ENCODE results near the gene TNNI2.

Gene TNNI2

DNA sequence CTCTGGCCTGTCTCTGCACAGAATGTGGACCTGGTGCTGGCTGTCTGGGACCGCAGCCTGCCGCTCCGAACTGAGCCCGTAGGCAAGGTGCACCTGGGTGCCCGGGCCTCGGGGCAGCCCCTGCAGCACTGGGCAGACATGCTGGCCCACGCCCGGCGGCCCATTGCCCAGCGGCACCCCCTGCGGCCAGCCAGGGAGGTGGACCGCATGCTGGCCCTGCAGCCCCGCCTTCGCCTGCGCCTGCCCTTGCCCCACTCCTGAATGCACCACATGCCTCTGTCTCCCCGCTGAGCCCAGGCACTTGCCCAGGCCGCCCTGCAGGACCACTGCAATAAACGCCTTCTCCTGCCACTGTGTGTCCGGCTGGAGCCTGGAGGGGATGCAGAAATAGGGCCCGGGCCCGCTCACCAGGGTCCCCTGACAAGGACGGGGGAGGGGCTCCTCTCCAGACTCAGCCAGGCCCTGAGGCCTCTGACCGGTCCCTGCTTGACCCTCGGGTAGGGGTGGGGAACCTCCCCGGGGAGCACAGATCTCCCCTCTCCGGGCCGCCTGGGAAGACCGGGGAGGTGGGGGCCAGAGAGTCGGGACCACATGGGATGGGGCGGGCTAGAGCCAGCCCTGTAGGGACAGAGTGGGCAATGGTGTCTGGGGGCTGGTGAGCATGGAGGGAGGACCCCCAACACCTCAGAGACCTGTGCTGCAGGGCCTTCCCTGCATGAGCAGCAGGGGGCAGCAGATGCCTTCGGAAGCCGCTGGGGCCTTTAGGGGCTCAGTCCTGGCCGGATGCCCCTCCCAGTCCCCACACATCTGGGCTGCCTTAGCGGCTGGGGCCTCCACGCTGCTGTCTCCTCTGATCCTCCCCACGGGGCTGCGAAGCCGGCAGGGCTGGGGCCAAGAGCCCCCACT, 1.4 kb upstream of the TNNI2 start (continued):
- TF ChIP-seq, protein P1, sequence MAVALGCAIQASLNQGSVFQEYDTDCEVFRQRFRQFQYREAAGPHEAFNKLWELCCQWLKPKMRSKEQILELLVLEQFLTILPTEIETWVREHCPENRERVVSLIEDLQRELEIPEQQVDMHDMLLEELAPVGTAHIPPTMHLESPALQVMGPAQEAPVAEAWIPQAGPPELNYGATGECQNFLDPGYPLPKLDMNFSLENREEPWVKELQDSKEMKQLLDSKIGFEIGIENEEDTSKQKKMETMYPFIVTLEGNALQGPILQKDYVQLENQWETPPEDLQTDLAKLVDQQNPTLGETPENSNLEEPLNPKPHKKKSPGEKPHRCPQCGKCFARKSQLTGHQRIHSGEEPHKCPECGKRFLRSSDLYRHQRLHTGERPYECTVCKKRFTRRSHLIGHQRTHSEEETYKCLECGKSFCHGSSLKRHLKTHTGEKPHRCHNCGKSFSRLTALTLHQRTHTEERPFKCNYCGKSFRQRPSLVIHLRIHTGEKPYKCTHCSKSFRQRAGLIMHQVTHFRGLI (tag by site-specific recombination; IDR thresholded peaks at IDR 0.05), result no peak
- TF ChIP-seq ZSCAN16 (tag by site-specific recombination; IDR thresholded peaks at IDR 0.05), result no peak
- TF ChIP-seq ZFP41 (tag by site-specific recombination; IDR thresholded peaks at IDR 0.05; ENCODE audit: borderline replicate concordance), result no peak
- TF ChIP-seq ZNF76 (tag by site-specific recombination; IDR thresholded peaks at IDR 0.05; ENCODE audit: borderline replicate concordance, low read depth), result no peak
- peak; percentile 20; the same call in 1 of the 2 replicates for TF ChIP-seq ZBTB48 (tag by site-specific recombination; IDR thresholded peaks at IDR 0.05)
- TF ChIP-seq ZNF10 (tag by site-specific recombination; IDR thresholded peaks at IDR 0.05), result no peak
- TF ChIP-seq ZFP37 (tag by site-specific recombination; IDR thresholded peaks at IDR 0.05), result no peak
- TF ChIP-seq FEZF1 (tag by site-specific recombination; IDR thresholded peaks at IDR 0.05), result no peak
- TF ChIP-seq ZNF639 (tag by site-specific recombination; IDR thresholded peaks at IDR 0.05), result no peak
- no peak for TF ChIP-seq ZNF341 (tag by site-specific recombination; IDR thresholded peaks at IDR 0.05; ENCODE audit: low read depth)

- no peaks in the 10 kb centered on the region for H3K9me3 ChIP-seq (ENCODE audit: control insufficient read depth, insufficient read depth, low read depth, low read length)
- ChIA-PET POLR2A (no interaction called here), CTCF (interaction anchor here (1.2 kb wide), 1 partner anchor 313 kb away, joined by 5 read pairs; no protein-coding TSS in a partner anchor)
- H3K4me1 ChIP-seq (ENCODE audit: control insufficient read depth, insufficient read depth, low read length), result no peaks in the 10 kb centered on the region
- H3K4me3 ChIP-seq (ENCODE audit: low read depth, low read length), result no peak overlapping the region
- no peak overlapping the region for H3K27ac ChIP-seq (ENCODE audit: extremely low read depth, low read depth, low read length)
- TF ChIP-seq, protein P2, sequence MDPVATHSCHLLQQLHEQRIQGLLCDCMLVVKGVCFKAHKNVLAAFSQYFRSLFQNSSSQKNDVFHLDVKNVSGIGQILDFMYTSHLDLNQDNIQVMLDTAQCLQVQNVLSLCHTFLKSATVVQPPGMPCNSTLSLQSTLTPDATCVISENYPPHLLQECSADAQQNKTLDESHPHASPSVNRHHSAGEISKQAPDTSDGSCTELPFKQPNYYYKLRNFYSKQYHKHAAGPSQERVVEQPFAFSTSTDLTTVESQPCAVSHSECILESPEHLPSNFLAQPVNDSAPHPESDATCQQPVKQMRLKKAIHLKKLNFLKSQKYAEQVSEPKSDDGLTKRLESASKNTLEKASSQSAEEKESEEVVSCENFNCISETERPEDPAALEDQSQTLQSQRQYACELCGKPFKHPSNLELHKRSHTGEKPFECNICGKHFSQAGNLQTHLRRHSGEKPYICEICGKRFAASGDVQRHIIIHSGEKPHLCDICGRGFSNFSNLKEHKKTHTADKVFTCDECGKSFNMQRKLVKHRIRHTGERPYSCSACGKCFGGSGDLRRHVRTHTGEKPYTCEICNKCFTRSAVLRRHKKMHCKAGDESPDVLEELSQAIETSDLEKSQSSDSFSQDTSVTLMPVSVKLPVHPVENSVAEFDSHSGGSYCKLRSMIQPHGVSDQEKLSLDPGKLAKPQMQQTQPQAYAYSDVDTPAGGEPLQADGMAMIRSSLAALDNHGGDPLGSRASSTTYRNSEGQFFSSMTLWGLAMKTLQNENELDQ (tag by site-specific recombination; IDR thresholded peaks at IDR 0.05; ENCODE audit: low read depth), result no peak
- TF ChIP-seq ZNF48 (tag by site-specific recombination; IDR thresholded peaks at IDR 0.05), result no peak
- no peak for TF ChIP-seq ZNF658 (tag by site-specific recombination; IDR thresholded peaks at IDR 0.05)
- TF ChIP-seq ZBTB6 (tag by site-specific recombination; IDR thresholded peaks at IDR 0.05), result no peak
- no peak for TF ChIP-seq ZNF37A (tag by site-specific recombination; IDR thresholded peaks at IDR 0.05)
- 0 out of 2 replicates have a peak, but pooled peaks have one; percentile 5 for TF ChIP-seq ZNF335 (tag by site-specific recombination; conservative IDR thresholded peaks at IDR 0.05)
- TF ChIP-seq ZNF777 (tag by site-specific recombination; IDR thresholded peaks at IDR 0.05; ENCODE audit: borderline replicate concordance), result no peak
- no peaks in the 10 kb centered on the region for H3K36me3 ChIP-seq (ENCODE audit: control insufficient read depth in 2 of 2, insufficient read depth in 1 of 2, low read length in 2 of 2)
Observed at GRCh38 chr11:1838077-1838425, 730 bp upstream of the TNNI2 start.

All from HEK293 (cell line).